GM18951 (cell line): Measurements from ENCODE around the gene MIER2.

Source experiments
- POLR2A ChIP-seq: IDR thresholded peaks from 4 replicates; pipeline ENCODE4 v1.6.1; 2011; ENCODE audit warnings: mild to moderate bottlenecking; ENCODE audit not compliant: insufficient read length, insufficient read depth; ENCODE audit errors: extremely low read depth
- in situ Hi-C: fragments of 300-500 bp; cut with MboI; formaldehyde crosslinking; loops from one replicate; pipeline ENCODE4 v1.12.0; 2022; ENCODE audit warnings: low sequenced_read_pairs, mixed read lengths, inconsistent platforms; ENCODE audit not compliant: unreplicated experiment

MIER2 gene

GRCh38 chr19:372306-372890 lies 27.8 kb upstream of the MIER2 start:
- in situ Hi-C loops, result no loop called here
- no peak for TF ChIP-seq POLR2A

DNA sequence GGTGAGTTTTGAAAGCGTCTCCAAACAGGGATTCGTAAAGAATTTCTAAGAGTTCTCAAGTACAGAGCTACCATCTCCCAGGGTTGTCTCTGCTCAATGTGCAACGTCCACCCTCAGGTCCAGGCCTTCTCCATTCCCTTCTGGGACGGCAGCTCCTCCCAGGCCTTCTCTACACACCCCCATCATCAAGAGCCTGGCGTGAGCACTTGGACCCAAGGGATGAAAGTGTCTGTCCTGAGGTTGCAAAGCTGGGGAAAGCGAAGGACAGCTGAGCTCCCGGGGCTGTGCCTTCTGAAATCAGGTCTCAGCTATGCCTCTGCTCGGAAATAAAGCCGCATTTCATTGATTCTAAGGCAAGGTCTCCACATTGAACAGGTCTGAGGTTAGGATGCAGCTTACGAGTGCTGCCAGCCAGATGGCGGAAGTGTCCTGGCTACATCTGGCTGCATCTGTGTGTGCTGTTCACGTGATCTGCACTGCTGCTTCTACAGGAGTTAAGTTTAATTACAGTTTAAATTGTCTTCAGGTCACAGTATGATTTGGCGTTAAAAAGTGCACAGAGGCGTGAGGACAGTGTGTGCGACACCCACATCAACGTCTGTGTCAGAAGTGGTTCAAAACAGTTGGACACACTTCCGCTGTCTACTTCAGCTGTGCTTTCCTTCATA lies 27.0 kb upstream of the MIER2 start:
- no peak for TF ChIP-seq POLR2A
- in situ Hi-C loops, result no loop called here

GRCh38 chr19:370641-371330 lies 26.2 kb upstream of the MIER2 start:
- in situ Hi-C loops, result no loop called here
- no peak for TF ChIP-seq POLR2A

- in situ Hi-C loops, result no loop called here
- TF ChIP-seq POLR2A, result no peak
Observed at GRCh38 chr19:369876-370275, 25.3 kb upstream of the MIER2 start.

GRCh38 chr19:369256-369655 lies 24.7 kb upstream of the MIER2 start:
- in situ Hi-C loops, result no loop called here
- no peak for TF ChIP-seq POLR2A

DNA sequence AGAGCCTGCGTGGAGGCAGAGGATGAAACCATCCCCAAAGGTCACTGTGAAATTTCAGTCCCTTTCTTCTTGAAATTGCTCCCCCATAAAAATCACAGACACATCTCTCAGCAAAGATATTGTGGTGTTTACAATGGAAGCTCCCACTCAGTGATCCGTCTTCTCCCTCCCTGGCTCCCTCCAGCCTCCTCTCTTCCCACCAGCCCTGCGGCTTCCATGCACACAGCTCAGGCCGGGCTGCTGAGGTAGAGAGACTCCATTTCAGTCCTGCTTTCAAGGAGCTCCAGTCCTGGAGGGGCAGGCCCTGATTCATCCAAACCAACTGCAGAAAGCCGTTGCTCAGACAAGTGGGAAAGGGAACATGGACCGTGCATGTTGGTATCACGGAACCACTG lies 24.0 kb upstream of the MIER2 start:
- in situ Hi-C loops, result no loop called here
- TF ChIP-seq POLR2A, result no peak

GRCh38 chr19:367963-368629 lies 23.5 kb upstream of the MIER2 start:
- TF ChIP-seq POLR2A, result no peak
- in situ Hi-C loops, result no loop called here

DNA sequence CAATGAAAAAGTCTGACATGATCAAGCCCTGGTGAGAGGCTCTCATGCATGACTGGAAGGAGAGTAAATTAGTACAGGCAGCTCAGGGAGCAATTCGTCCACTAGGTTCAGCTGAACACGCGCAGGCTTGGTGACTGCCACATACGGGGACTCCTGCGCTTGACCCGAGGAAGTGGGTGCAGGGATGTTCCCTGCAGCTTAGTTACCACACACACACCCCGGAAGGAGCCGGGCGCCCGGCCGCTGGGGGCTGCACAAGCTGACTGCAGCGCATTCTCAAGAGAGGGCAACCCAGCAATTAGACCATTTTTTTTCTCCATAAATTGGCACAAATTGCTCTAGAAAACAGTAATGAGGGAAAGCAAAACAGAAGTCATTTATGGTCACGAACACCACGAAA lies 23.0 kb upstream of the MIER2 start:
- TF ChIP-seq POLR2A, result no peak
- in situ Hi-C loops, result no loop called here

GRCh38 chr19:366951-367350 lies 22.4 kb upstream of the MIER2 start:
- no peak for TF ChIP-seq POLR2A
- in situ Hi-C loops, result no loop called here

- no peak for TF ChIP-seq POLR2A
- in situ Hi-C loops, result no loop called here
Observed at GRCh38 chr19:366205-366783, 21.7 kb upstream of the MIER2 start.

GRCh38 chr19:364496-365287 lies 20.1 kb upstream of the MIER2 start:
- no peak for TF ChIP-seq POLR2A
- in situ Hi-C loops, result no loop called here

- TF ChIP-seq POLR2A, result no peak
- in situ Hi-C loops, result no loop called here
Observed at GRCh38 chr19:362683-363082, 18.1 kb upstream of the MIER2 start.
